GM18519 (cell line): Measurements from ENCODE around the gene TPSD1.
"Not testable (repeated sequence)": the region's sequence is repeated elsewhere in the genome, so short reads cannot be mapped to it uniquely, and the experiment has no call there.

Source experiments
- ATAC-seq: cut with Tn5 transposase; IDR thresholded peaks from one replicate; pipeline ENCODE4 v1.9.1; 2021; ENCODE audit warnings: mild to moderate bottlenecking, moderate library complexity; ENCODE audit not compliant: unreplicated experiment, low FRiP score

The TPSD1 gene

GRCh38 chr16:1293921-1294656, 38.2 kb downstream of the TPSD1 start:
- no peak for ATAC-seq

- no peak for ATAC-seq
Observed at GRCh38 chr16:1295465-1295864, 39.6 kb downstream of the TPSD1 start.

- ATAC-seq = not testable (repeated sequence)
Observed at GRCh38 chr16:1296688-1297017, 40.8 kb downstream of the TPSD1 start.

- ATAC-seq = no peak
Observed at GRCh38 chr16:1297018-1297696, 41.3 kb downstream of the TPSD1 start.

- ATAC-seq = no peak
Observed at GRCh38 chr16:1298406-1298805, 42.5 kb downstream of the TPSD1 start.

GRCh38 chr16:1299012-1299867, 43.4 kb downstream of the TPSD1 start:
- no peak for ATAC-seq

- ATAC-seq = no peak
Observed at GRCh38 chr16:1299868-1300203, 44.0 kb downstream of the TPSD1 start.

- no peak for ATAC-seq
Observed at GRCh38 chr16:1300664-1301476, 45.0 kb downstream of the TPSD1 start.

GRCh38 chr16:1301562-1301961, 45.7 kb downstream of the TPSD1 start:
- no peak for ATAC-seq

GRCh38 chr16:1305823-1306222, 50.0 kb downstream of the TPSD1 start:
- ATAC-seq = no peak

GRCh38 chr16:1306334-1306733, 50.5 kb downstream of the TPSD1 start:
- ATAC-seq = no peak

- no peak for ATAC-seq
Observed at GRCh38 chr16:1308036-1308976, 52.4 kb downstream of the TPSD1 start.
